NCI-H1694 treated with DMSO at 0.1 percent for 48 hours (cell line): Measurements from ENCODE around the gene FBXL7.

Experiments used
- DNase-seq: peaks from one replicate; lab custom pipeline; 2025; lab: John Stamatoyannopoulos, UW

Gene FBXL7

DNA sequence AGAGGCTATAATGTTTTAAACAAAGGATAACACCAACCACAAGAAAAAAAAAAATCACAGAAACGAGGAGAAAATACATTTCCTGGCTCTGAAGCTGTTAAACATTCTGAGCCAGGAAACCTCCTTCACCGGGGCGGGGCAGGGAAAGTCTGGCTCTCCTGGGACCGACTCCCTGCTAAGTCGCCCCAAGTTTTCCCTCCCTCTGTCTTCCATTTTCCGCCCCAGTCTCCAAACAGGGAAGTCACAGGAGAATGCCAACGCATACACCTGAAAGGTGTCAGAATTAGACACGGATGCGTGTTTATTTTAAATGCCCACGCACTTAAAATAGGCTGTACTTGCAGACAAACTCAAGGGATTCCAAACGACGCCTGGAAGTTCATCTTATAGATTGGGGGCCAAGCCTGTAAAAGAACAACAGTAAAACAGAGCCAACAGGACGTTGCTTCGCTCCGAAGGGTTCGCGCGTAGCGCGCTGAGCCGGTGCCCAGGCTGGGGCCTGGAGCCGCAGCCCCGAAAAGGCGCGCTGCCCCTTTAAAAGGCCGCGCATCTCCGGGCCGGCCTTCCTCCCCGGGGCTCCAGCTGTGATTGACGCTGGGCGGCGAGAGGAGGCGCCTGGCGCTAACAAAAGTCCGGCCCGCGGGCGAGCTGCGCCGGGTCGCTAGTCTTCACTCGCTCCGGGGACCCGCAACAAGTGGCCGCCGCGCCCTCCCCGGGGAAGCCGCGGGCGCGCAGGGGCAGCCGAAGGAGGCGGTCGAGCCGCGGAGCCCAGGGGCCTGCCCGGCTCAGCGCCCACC is at the start of gene FBXL7:
TSS of gene FBXL7 (plus strand) at position 653 of the 797 bp plus-strand sequence.
- peak; percentile 75 for DNase-seq

DNA sequence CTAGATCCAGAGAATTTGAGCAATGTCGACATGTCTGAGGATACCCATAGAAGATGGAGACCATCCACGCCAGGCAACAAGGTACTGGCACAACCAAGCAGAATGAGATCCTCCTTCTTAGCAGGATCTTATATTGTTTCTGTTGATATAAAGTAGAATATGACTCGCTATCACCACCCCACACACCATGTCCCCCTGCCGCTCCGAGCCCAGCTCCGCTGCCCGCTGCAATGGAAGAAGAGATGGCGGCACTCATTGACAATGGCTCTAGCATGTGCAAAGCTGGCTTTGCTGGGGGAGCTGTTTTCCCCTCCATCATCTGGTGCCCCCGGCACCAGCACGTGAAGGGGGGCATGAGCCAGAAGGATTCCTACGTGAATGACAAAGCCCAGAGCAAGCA is 49.5 kb upstream of the FBXL7 start:
- DNase-seq: no peak

DNA sequence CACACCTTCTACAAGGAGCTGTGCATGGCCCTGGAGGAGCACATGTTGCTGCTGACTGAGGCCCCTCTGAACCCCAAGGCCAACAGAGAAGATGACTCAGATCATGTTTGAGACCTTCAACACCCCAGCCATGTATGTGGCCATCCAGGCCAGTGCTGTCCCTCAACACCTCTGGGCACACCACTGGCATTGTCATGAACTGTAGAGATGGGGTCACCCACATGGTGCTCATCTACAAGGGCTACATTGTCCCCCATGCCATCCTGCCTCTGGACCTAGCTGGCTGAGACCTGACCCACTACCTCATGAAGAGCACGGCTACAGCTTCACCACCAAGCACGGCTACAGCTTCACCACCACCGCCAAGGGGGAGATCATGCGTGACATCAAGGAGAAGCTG is 49.0 kb upstream of the FBXL7 start:
- no peak for DNase-seq

DNA sequence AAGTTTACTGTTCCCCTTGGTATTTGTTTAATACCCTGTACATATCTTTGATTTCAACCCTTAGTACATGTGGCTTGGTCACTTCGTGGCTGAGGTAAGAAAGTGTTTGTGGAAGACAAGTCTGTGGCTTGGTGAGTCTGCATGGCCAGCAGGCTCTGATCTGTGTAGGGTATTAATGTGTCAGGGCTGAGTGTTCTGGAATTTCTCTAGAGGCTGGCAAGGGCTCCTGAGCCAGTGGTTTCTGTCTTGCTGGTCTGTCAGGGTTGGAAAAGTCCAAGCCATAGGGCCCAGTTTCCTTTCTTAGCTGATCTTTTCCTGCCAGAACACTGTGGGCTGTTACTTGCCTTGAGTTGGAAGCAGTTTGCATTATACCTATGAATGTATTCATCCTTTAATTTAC is 48.0 kb upstream of the FBXL7 start:
- no peak for DNase-seq

DNA sequence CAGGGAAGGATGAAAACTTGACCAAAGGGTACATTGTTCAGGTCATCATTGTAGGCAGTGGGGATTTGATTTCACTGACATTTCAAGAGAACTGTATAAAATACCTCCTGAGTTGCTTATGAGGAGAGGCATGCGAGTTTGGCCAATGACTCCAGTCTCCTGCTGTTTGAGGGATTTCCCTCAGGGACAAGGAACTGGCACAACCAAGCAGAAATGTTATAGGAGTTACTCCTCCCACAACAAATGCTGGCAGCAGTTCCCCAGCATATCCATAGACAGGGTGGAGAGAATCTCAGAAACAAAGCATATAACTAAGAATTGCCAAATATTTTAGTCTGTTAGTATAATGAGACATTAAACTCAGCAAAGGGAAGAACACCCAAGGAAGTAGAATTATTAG is 47.2 kb upstream of the FBXL7 start:
- DNase-seq: no peak

DNA sequence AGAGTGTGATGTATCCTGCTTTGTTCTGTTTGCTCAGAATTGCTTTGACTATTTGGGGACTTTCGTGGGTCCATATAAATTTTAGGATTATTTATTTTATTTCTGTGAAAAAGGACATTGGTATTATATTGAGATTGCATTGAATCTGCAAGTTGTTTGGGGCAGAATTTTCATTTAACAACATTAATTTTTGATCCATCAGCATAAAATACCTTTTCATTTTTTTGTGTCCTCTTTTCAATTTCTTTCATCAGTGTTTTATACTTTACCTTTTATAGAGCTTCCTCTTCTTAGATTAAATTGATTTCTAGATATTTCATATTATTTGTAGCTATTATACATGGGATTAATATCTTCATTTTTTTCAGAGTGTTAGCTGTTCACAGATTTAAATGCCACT is 40.8 kb upstream of the FBXL7 start:
- no peak for DNase-seq

DNA sequence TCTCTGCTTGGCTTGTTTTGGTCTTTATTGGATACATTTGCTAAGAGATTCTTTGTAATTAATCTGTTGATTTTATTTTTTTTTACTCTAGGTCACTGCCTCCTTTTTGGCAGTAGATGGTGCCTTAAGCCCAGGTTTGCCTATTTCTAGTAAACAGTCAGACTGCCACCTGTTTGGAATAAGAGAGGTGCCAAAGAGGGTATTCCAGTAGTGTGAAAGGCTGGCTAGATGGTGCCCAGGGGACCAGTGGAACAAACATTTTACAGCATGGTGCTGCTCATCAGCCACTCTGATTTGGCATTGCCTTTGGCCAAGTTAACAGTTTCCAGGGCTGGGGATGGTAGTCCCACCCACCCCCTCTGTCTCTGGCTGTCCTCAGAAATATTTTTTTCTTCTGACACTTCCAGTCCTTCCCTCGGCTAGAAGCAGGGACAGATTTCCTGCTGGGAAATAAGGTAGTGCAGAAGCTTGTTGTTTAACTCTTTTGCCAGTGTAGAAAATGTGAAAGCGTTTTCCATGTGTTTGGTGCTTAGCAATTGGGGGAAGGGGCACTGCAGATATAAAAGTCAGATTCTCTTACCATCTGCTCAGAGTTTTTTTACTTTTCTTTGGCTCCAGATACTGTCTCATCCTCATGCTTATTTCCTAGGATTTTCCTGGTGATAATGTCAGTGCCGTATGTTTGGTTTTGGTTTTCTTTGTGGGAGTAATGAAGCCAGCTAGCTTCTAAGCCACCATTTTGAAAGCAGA is 36.6 kb upstream of the FBXL7 start:
- peak; percentile 86 for DNase-seq

DNA sequence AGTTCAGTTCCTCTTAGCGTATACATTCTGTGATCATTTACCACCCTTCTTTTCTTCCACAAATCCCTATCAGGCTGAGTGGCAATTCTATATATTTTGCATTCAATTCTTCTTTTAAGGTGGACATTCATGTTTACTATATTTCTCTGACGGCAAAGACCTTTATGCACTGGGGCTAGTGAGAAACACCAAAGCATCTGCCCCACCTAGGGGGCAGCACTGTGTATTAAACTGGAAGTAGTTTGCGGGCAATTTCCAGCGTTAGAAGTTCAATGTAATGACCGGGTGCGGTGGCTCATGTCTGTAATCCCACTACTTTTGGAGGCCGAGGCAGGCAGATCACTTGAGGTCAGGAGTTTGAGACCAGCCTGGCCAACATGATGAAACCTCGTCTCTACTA is 27.9 kb upstream of the FBXL7 start:
- DNase-seq: no peak

DNA sequence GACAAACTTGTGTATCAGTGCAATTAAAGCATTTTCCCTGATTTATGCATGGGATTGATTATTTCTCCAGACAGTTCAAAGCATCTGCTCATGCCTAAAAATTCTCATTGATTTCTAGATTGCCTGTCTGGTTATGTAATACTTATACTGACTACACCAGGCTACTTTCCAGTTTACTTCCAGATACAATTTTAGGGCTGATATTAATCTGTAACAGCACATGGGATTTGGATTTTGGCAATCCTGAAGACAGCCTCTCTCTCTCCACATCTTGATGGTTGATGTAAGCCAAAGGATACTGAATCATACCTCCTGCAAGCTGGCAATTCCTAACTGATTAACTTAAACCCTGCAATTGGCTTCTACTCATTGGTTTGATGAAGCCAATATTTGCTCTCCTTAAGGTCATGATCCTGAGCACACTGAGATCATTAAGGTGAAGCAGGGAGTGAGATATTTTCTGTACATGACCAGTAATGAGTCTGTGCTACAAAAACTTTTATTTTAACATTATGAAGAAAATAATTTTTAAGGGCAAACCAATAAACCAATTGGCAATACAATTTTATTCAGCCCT is 25.7 kb upstream of the FBXL7 start:
- DNase-seq: no peak

DNA sequence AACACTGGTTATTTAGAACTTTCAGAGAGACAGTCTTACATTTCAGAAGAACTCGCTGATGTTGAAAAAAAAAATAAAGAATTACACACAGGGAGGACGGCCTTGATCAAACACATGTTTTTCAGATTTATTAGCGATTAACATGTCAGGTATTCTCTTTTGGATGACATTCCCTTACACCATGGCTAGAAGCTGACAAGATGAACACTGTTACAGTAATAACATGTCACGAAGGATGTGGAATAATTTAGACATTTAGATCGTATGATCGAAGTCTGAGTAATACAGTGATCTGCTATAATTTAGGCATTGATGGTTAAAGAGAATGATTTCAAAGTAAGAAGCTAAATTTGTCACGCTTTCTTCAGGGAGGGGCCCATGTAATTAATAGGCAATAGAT is 24.6 kb upstream of the FBXL7 start:
- no peak for DNase-seq

DNA sequence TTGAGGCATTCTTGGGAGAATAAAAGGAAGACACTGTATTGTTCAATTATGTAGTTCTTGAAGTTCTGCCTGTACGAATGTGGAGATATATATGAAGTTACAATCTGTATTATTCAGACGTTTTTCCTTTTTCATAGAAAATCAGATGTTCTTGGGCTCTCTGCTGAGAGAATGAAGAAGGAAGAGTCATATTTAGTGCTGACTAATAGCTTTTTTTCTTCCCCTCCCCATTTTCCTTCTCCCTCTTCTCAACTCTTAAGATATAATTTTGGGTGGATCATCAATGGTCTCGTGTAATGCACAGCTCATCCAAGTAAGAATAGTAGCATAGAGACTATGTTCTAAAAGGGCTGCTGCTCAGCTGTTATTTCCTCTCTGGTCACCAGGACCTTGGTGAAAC is 23.0 kb upstream of the FBXL7 start:
- DNase-seq: no peak

DNA sequence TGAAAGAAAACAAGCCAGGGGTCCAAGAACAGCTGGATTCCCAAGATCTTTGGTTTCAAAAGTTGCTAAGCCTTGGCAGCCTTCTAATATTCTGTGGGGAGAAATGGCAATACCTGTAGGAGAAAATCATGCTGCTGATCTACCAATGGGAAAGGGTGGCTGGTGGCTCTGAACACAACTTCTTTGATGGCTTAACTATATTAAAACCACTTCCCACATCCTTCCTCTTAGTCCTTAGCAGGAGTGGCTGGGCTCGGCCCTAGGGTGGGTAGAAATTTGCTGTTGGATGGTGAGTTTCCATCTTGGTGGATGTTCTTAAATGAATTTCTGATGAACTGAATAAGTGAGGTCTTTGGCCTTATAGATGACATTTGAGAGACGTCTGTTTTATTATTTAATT is 19.5 kb upstream of the FBXL7 start:
- no peak for DNase-seq

DNA sequence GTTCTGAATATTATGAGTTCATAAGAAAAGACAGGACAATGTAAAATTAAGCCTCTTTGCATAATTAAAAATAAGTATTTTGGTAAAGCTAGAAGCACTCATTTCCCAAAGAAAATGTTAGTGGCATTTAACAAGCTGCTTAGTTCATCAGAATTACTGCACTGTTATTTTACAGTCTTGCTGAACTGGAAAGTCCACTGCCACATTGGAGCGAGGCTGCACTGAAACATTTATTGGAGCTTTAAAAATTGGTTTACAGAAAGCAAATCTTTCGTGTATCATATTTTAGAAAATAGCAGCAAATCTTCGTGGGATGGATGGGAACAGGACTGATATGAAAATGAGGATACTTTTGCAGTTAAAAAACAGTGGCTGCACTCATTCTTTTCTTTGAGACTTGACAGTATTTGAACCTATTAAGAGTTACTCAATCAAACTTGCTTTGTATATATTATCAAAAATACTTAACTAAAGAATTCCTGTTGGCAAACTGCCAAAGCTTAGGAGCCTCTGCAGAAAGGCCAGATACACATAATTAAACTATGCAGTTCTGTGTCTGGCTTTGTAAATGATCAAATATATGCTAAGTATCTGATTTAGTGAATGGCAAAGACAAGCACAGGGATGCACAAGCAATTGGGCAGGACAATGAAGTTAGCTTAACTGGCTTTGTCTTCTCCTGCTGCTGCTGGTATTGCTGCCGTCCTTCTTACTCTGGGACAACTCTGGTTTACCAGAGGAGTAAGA is 16.5 kb upstream of the FBXL7 start:
- DNase-seq: no peak

DNA sequence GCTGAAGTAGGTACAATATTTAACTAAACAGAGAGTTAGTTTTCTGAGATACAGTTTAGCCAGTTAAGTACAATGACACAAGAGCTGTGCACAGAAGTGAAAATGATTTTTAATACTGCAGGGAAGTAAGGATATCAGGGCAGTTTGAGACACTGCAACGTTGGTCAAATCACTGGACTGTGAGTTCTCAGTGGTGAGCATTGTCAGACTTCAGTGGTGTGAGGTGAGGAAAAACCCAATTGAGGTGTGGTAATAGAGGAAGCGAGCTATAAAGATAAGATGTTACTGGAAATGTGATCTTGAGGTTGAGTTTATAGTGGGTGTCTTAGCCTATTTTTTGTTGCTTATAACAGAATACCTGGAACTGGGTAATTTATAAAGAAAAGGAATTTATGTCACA is 12.8 kb upstream of the FBXL7 start:
- no peak for DNase-seq

DNA sequence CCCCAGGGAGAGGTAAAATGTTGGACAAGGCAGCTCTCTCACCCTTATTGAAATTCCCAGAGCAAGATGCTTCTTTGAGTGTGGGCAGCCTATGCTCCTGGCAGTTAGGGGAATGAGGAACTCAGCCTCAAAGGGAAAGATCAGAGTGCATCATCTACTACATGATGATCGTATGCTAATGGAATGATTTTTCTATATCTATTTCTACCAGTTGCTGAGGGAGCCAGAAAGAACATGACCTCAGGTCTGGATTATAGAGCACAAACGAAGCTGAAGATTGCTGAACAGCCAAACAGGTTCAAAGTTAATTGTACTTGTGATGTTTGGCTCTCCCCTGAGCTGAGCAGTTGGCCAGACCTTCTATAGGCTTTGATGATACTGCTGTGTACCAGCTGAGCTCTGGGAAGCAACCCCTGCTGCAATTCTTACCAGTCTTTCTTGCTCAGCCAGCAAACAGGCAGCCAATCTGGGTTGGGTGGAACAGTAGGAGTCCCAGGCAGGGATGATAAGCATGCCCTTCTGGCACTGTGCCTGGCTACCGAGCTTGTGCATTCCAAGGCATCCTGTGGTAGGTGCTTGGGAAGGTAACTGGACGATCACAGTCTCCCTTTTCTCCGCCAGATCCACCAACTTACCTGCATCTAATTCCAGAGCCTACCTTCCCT is 10.3 kb upstream of the FBXL7 start:
- DNase-seq: no peak

DNA sequence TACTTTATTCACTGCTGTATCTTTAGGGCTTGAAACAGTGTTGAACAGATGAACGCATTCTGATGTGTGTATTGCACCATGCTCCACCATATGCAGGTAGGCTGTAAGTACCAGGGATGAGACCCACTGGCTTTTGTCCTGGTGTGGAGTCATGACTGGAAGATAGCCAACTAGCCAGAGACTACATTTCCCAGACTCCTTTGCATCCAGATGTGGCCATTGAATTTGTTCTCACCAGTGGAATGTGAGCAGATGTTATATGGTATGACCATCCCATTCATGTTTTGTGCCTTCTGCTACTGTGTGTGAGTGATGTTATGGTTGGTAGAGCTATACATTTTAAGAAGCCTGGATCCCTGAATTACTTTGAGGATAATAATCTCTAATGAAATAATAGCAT is 7.4 kb upstream of the FBXL7 start:
- DNase-seq: no peak

DNA sequence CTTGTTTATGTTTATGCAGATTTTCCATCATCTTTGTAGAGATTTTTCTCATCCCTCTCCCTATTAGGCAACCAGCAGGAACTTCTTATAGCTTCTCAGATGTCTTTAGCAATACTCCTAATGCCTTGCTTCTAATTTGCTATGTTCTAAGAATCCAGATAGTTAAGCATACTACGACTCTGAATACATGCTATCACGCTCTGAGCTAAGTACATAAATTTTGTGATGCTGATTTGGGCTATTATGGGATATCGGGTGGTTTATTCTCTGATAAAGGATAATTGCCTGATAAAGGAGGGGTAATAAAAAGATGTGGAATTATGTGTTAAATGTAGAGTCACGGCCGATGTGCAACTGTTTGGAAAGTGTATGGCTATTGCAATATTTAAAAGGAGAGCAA is 6.5 kb upstream of the FBXL7 start:
- no peak for DNase-seq

DNA sequence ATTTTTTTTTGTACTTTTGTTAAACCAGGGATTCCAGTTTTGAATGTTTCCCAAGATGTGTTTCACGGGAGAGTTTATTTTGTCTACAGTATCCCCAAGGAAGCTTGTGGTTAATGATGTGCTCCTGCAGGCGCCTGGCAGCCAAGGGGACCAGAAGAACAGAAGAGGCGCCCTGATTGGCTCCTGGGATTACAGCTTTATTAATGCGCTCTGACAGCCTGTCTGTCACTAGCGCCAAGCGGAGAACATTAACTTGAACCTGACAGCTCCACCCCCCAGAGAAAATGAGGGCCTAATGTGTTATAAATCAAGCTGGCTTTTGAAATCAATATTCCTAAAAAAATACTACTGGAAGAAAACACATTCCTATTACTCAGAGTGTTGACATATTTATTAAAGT is 5.0 kb upstream of the FBXL7 start:
- DNase-seq: no peak

DNA sequence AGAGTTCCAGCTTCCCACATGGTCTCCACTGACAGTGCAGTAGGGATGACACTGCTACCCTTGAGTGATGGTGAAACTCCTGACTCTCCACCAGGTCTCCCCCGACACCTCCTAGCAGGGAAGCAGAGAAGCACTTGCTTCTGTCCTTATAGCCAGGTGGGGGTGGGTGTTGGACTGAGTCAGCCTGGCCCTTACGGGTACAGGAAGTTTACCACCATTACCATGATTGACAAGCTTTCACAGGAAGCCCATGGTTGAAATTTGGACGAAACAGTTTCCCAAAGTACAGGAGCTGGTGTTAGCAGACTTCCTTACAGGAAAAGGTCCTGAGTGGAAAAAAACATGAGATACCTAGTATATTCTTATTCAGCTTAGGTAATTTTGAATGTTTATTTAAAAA is 3.1 kb upstream of the FBXL7 start:
- no peak for DNase-seq

DNA sequence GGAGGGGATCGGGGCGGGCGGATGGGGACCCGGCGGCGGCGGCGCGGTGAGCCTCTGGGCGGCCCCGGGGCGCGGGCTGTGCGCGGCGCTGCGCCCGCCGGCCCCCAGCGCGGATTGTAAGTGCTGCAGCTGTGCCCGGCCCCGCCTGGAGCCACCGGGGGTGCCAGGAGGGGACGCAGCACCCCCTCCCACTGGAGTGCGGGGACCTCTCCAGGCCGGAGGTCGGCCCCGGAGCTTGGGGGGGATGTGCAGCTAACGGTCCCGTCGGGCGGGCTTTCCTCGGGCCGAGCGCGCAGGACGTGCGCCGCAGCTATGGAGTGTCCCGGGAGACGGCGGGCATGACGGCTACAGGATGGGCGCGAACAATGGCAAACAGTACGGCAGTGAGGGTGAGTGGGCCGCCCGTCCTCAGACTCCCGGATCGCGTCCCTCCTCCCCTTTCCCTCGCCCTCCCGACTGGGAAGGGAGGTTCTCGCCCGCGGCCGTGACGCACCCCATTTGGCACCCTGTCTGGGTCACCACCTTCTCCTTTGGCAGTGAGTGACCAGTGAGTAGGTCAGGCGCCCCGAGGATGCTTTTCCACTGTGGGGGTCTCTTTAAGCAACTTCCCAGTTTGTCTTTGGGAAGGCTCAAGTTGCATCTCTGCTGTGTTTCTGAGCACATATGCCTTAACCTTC is 483 bp downstream of the FBXL7 start:
- no peak for DNase-seq

DNA sequence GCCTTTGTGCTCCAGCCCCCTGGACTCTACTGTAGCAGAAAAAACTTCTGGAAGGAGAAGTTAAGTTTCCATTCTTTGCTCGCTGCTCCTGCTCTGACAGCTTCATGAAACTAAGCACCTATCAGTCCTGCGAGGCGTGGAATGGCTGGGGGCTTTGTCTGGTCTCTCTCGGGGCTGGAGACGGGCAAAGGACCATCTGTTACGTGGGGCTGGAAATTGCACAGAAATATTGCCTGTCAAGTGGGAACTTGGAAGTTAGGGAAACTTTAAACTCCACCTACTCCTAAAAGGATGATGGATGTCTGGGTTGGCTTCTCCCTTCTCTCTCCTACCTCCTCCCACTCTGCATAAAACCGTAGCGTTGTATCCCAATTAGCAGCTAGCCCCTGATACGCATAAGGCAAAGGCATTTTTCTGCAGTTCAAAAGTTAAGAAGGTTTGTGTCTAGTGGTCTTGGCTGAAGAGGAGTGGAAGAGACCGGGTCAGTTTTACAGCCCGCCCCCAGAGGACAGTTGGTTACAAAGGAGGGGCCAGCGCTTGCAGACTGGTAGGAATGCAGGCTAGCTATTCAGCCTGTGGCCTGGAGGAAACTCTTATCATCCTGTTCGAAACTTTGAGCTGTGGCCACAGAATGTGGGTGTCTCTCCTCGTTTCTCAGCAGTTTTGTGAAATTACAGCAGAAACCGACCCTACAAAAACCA is 1.3 kb downstream of the FBXL7 start:
- DNase-seq: no peak
